ENCODE measurements around the gene PAK5.

- TF ChIP-seq ZBTB33 (IDR thresholded peaks at IDR 0.05; ENCODE audit: borderline replicate concordance, low read depth) (no peak), CTCF (IDR thresholded peaks at IDR 0.05) (no peak), SIN3A (IDR thresholded peaks at IDR 0.05; ENCODE audit: borderline replicate concordance, low read depth, low read length) (no peak), TEAD4 (IDR thresholded peaks at IDR 0.05; ENCODE audit: borderline replicate concordance, insufficient read depth) (no peak), TCF12 (IDR thresholded peaks at IDR 0.05) (no peak), PBX3 (IDR thresholded peaks at IDR 0.05) (no peak), USF1 (IDR thresholded peaks at IDR 0.05; ENCODE audit: borderline replicate concordance, low read depth) (no peak), POLR2AphosphoS5 (IDR thresholded peaks at IDR 0.05; ENCODE audit: low read depth, low read length) (no peak), YY1 (IDR thresholded peaks at IDR 0.05; ENCODE audit: low read depth) (no peak), ELF1 (IDR thresholded peaks at IDR 0.05) (no peak), EP300 (IDR thresholded peaks at IDR 0.05; ENCODE audit: borderline replicate concordance in 1 of 2, low read depth in 1 of 2, low read length in 1 of 2) (no peak)
These were observed 165.9 kb downstream of the PAK5 start for GRCh38 chr20:9672981-9673380.

All from SK-N-SH (cell line).